ENCODE data around the gene NOX5.

NOX5 gene

GRCh38 chr15:68991723-68992122 is 22.8 kb upstream of the NOX5 start:
- DNase-seq (ENCODE audit: low read depth in 3 of 3), result no peak

- DNase-seq (ENCODE audit: low read depth in 3 of 3), result no peak
Observed at GRCh38 chr15:68992696-68993095, 21.8 kb upstream of the NOX5 start.

DNA sequence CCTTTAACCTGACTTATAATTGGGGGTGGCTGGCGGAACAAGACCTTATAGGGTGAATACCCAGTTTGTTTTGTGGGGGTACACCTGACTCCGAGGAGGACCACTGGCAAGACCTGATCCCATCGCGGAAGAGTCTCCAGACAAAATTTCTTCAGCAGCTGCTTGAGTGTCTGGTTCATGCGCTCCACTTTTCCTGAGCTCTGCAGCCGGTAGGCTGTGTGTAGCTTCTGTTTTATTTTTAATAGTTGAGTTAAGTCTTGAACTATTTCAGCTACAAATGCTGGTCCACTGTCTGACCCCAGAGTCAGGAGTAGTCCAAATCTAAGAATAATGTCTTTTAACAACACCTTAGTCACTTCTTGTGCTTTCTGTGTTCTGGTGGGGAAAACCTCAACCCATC is 21.2 kb upstream of the NOX5 start:
- no peak for DNase-seq (ENCODE audit: low read depth in 3 of 3)

DNA sequence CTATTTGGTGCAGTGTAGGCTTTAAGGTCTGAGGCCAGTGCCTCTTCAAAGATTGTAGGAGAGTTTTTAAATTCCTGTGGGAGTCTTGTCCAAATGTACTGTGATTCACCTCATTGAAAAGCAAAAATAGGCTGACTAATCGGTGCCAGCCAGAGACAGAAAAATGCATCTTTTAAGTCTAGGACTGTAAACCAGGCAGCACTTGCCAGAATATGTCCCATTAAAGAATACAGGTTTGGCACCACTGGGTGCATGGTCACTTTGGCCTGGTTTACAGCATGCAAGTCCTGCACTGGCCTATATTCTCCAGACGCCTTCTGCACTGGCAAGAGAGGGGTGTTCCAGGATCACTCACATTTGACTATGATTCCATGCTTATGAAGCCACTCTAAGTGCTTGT is 20.3 kb upstream of the NOX5 start:
- DNase-seq (ENCODE audit: low read depth in 3 of 3), result no peak

- DNase-seq (ENCODE audit: low read depth in 3 of 3), result no peak
Observed at GRCh38 chr15:68994981-68995761, 19.3 kb upstream of the NOX5 start.

- no peak for DNase-seq (ENCODE audit: low read depth in 3 of 3)
Observed at GRCh38 chr15:68997050-68997449, 17.4 kb upstream of the NOX5 start.

GRCh38 chr15:68997930-68998777 is 16.3 kb upstream of the NOX5 start:
- no peak for DNase-seq (ENCODE audit: low read depth in 3 of 3)

GRCh38 chr15:68999091-68999490 is 15.4 kb upstream of the NOX5 start:
- no peak for DNase-seq (ENCODE audit: low read depth in 3 of 3)

- DNase-seq (ENCODE audit: low read depth in 3 of 3), result no peak
Observed at GRCh38 chr15:69000091-69000490, 14.4 kb upstream of the NOX5 start.

DNA sequence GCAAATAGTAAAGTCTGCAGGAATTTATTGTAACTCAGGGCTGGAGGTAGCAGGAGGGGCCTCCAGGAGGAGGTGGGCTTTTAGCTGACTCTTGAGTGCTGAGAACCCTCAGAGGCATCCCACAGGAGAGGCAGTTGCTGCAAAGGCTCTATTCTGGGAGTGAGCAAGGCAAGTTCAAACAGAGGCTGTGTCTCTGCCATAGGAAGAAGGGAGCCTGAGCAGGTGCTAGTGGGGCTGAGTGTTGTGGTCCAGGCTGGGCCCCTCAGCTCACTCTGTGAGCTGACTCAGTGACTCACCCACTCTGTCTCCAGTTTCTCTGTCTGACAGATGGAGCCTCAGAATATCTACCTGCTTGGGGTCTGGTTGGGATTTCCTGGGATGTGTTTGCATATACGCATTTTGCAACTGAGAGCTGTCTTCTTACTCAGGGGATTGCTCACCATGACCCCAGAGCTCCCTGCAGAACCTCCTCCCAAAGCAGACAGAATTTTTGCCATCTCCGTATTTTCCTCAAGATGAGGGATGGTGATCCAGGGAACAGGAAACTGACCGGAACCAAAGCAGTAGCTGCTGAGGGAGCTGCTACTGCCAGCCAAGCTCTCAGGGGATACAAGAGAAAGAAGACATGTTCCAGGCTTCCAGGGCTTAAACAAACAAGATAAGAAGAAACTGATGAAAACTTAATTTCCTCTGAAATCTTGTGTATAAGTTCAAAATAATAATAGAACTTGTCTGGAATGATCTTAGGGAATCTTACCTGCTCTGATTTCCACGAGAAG is 13.6 kb upstream of the NOX5 start:
- DNase-seq (ENCODE audit: low read depth in 3 of 3), result no peak

GRCh38 chr15:69002783-69003182 is 11.7 kb upstream of the NOX5 start:
- DNase-seq (ENCODE audit: low read depth in 3 of 3), result no peak

DNA sequence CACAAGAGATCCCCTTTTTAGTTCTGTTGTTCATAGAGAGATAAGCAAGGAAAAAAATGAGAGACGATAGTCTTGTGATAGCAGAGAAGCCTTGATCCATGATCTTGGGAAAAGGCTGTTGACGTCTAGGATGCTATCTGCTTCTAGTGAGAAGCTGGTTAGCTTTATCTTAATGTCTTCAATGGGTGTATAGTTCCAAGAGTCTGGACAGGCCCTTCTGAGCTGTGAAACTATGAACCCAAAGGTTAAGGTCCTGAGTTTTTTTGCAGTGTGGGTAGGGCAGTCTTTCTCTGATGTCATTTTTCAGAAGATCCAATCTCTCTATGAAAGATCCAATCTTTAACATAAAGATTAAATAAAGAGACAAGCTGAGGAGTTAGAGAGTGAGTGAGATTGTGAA is 10.5 kb upstream of the NOX5 start:
- DNase-seq (ENCODE audit: low read depth in 3 of 3), result no peak

GRCh38 chr15:69008056-69008455 is 6.4 kb upstream of the NOX5 start:
- DNase-seq (ENCODE audit: low read depth in 3 of 3), result no peak

- DNase-seq (ENCODE audit: low read depth in 3 of 3), result no peak
Observed at GRCh38 chr15:69009341-69009740, 5.2 kb upstream of the NOX5 start.

DNA sequence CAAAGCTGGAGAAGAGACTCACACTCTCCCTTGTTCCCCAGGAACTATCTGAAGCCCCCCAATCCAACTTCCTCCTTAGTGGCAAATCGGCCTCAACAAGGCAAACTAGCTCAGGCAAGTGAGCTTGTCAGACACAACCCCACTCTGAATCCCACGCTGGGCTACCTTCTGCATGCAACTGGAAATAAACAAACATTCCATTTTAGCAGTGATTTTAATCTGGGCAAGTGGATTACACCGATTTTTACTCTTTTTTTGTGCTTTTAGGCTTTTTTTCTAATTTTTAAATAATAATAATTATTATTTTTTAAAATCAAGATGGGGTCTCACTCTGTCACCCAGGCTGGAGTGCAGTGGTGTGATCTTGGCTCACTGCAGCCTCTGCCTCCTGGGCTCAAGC is 2.9 kb upstream of the NOX5 start:
- no peak for DNase-seq (ENCODE audit: low read depth in 3 of 3)

DNA sequence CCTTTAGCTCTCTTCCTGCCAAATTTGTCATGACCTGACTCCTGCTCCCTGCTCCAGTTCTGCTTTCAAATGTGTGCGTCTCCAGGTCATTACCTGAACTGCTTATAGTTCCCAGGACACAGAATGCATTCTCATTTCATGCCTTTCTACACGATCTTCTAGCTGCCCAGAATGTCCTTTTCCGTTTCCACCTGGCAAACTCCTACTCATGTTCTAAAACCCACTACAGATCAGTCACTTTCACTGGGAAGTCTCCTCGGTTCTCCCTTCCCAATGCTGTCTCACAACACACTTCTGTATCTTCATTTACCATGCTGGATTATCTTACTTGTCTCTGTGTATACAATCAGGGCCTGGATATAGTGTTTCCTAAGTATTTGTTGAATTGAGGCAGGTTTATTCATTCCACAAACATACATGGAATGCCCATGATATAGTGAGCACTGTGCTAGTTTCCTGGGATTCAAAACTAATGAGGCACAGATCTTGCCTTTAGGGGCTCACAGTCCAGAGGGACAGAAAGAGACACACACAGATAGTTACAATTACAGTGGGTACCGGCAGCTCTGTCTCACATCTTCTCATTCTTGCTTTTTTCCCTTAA is 1.6 kb upstream of the NOX5 start:
- DNase-seq (ENCODE audit: low read depth in 3 of 3), result no peak

- DNase-seq (ENCODE audit: low read depth in 3 of 3), result no peak
Observed at GRCh38 chr15:69013726-69014406, 629 bp upstream of the NOX5 start.

- DNase-seq (ENCODE audit: low read depth in 3 of 3), result no peak
Observed at GRCh38 chr15:69015591-69015990, 1.1 kb downstream of the NOX5 start.

- DNase-seq (ENCODE audit: low read depth in 3 of 3), result no peak
Observed at GRCh38 chr15:69016021-69016595, 1.6 kb downstream of the NOX5 start.

- no peak for DNase-seq (ENCODE audit: low read depth in 3 of 3)
Observed at GRCh38 chr15:69017978-69018377, 3.5 kb downstream of the NOX5 start.

DNA sequence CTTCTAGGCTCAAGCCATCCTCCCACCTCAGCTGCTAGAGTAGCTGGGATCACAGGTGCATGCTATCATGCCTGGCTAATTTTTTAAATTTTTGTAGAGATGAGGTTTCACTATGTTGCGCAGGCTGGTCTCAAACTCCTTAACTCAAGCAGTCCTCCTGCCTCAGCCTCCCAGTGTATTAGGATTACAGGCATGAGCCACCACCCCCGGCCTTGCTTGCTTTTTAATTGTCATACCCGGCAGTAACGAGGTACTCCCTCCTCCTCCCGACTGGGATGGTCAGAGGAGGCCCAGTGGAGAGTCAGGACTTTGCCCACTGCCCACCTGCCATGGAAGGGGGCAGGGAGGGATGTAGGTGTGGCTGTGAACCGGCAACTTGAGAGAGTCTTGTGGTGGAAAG is 4.5 kb downstream of the NOX5 start:
- no peak for DNase-seq (ENCODE audit: low read depth in 3 of 3)

Data from stimulated activated CD4-positive, alpha-beta T cell treated with anti-CD3 and anti-CD28 coated beads, TNF-alpha, amount 100 ng/mL, for 24 hours (primary cell).